ENCODE measurements around the gene NDRG2.

Gene NDRG2

DNA sequence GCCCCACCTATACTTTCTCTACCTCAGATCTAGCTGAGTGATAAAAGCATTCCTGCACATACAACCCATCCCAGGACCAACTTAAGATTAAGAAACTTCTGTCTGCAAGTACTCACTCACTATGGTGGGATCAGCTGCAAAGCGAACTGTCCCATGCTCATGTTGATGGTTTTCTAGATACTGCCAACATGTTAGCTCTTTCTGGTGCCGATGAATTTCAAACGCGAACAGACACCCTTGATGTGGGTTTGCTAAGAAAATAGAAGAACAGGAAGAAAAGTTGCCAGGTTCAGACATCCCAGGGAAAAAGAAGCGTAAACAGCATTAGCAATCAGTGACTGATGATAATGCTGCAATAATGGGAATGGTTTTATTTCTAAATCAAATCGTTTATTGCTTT lies 27.3 kb downstream of the NDRG2 start:
- in situ Hi-C loops (cut with MboI; ENCODE audit: low pct_unique_long_range_greater_than_20kb, low sequenced_read_pairs, unreplicated experiment), result no loop called here
- DNase-seq (ENCODE audit: low spot score), result no peak
- TF ChIP-seq, protein P1, sequence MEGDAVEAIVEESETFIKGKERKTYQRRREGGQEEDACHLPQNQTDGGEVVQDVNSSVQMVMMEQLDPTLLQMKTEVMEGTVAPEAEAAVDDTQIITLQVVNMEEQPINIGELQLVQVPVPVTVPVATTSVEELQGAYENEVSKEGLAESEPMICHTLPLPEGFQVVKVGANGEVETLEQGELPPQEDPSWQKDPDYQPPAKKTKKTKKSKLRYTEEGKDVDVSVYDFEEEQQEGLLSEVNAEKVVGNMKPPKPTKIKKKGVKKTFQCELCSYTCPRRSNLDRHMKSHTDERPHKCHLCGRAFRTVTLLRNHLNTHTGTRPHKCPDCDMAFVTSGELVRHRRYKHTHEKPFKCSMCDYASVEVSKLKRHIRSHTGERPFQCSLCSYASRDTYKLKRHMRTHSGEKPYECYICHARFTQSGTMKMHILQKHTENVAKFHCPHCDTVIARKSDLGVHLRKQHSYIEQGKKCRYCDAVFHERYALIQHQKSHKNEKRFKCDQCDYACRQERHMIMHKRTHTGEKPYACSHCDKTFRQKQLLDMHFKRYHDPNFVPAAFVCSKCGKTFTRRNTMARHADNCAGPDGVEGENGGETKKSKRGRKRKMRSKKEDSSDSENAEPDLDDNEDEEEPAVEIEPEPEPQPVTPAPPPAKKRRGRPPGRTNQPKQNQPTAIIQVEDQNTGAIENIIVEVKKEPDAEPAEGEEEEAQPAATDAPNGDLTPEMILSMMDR (IDR thresholded peaks at IDR 0.05; ENCODE audit: extremely low read depth, insufficient read depth, missing control alignments), result no peak

GRCh38 chr14:20997115-20997514 lies 27.7 kb downstream of the NDRG2 start:
- in situ Hi-C loops (cut with MboI; ENCODE audit: low pct_unique_long_range_greater_than_20kb, low sequenced_read_pairs, unreplicated experiment), result no loop called here
- DNase-seq (ENCODE audit: low spot score), result no peak
- TF ChIP-seq, protein P1 (IDR thresholded peaks at IDR 0.05; ENCODE audit: extremely low read depth, insufficient read depth, missing control alignments), result no peak

- in situ Hi-C loops (cut with MboI; ENCODE audit: low pct_unique_long_range_greater_than_20kb, low sequenced_read_pairs, unreplicated experiment), result no loop called here
- DNase-seq (ENCODE audit: low spot score), result no peak
- TF ChIP-seq, protein P1 (IDR thresholded peaks at IDR 0.05; ENCODE audit: extremely low read depth, insufficient read depth, missing control alignments), result no peak
Observed at GRCh38 chr14:20996521-20996920, 28.3 kb downstream of the NDRG2 start.

GRCh38 chr14:20989787-20990600 lies 34.9 kb downstream of the NDRG2 start, which contains the start of gene METTL17:
Gene METTL17, plus strand, starts transcription at chr14:20989980. Its CDS starts 23 bp downstream, at chr14:20990003.
- TF ChIP-seq, protein P1 (IDR thresholded peaks at IDR 0.05; ENCODE audit: extremely low read depth, insufficient read depth, missing control alignments), result peak; percentile 41

GRCh38 chr14:20989471-20989786 lies 35.4 kb downstream of the NDRG2 start:
- DNase-seq (ENCODE audit: low spot score), result no peak
- in situ Hi-C loops (cut with MboI; ENCODE audit: low pct_unique_long_range_greater_than_20kb, low sequenced_read_pairs, unreplicated experiment), result no loop called here
- TF ChIP-seq, protein P1 (IDR thresholded peaks at IDR 0.05; ENCODE audit: extremely low read depth, insufficient read depth, missing control alignments), result no peak

More at GRCh38 chr14:20989787-20990600, 34.9 kb downstream of the NDRG2 start, which contains the start of gene METTL17:
- in situ Hi-C loops (cut with MboI; ENCODE audit: low pct_unique_long_range_greater_than_20kb, low sequenced_read_pairs, unreplicated experiment), result no loop called here
- DNase-seq (ENCODE audit: low spot score), result peak; percentile 90

DNA sequence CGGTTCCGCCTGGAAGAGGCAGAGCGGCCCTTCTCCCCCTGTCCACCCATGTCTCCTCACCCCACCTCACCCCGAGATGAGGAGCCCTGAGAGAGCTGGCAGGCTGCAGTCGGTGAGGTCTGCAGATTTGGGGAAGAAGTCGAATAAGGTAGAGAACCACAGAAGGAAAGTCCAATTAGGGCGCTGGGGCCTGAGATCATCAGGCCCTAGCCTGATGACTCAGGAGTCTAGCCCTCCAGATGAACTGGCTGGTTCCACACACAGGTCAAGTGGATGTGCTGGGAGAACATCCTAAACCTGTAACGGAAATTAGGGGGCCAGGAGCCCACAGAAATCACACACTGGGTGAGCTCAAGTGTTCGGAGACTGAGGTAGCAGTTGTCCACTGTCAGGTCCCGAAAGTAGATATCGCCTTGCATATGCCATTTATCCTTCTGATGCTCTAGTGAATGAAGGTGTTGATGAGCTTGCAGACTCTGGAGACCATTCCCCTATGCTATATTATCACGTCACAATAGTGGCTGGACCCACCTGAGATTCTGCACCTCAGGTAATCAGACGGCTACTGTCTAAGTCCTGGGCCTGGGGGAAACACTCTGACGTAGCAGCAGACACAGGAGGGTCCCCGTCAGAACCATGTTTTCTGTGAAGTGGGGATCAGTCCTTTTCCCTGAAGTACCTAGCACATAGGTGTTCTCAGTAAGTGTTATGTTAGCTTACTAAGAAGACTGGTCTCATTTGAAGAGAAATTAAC lies 36.0 kb downstream of the NDRG2 start:
- in situ Hi-C loops (cut with MboI; ENCODE audit: low pct_unique_long_range_greater_than_20kb, low sequenced_read_pairs, unreplicated experiment), result no loop called here
- TF ChIP-seq, protein P1 (IDR thresholded peaks at IDR 0.05; ENCODE audit: extremely low read depth, insufficient read depth, missing control alignments), result no peak

More for the DNA sequence above, 36.0 kb downstream of the NDRG2 start:
- DNase-seq (ENCODE audit: low spot score), result no peak

Data from GM13977 (cell line).